AG09309 (cell line): ENCODE data around the gene KNDC1.

ENCODE experiments used
- DNase-seq: peaks from one replicate; pipeline ENCODE4 v3.0.0-alpha.2; 2010; ENCODE audit warnings: low read depth
- H3K4me3 ChIP-seq: 2 replicates; pipeline ENCODE4 v1.5.1; 2011; ENCODE audit warnings: mild to moderate bottlenecking, low read depth, low read length, moderate library complexity; ENCODE audit not compliant: control insufficient read depth
- CTCF ChIP-seq: IDR thresholded peaks from 2 replicates; pipeline ENCODE4 v1.5.1; 2011; ENCODE audit warnings: mild to moderate bottlenecking, low read depth, low read length, inconsistent platforms; ENCODE audit not compliant: insufficient read depth, control insufficient read depth; ENCODE audit errors: missing control alignments

Gene KNDC1

GRCh38 chr10:133275684-133276092 lies 115.7 kb downstream of the KNDC1 start:
- no peak for TF ChIP-seq CTCF
- H3K4me3 ChIP-seq, result no peak overlapping the region
- no peak for DNase-seq
